Colonic mucosa (tissue), 4 donors: ENCODE measurements around the gene COMP. TPM values are rescaled to one million over a fixed set of nuclear protein-coding genes. Genes with fewer than 3 reads are reported as not detected.

Source experiments
- DNase-seq: peaks from one replicate; pipeline ENCODE4 v3.0.0-alpha.2; 2020
- H3K27ac ChIP-seq: fragments of 200-600 bp; one replicate; pipeline ENCODE4 v1.8.0; 2021
- H3K27me3 ChIP-seq: fragments of 200-600 bp; one replicate; pipeline ENCODE4 v1.8.0; 2021
- H3K36me3 ChIP-seq: fragments of 200-600 bp; one replicate; pipeline ENCODE4 v1.8.0; 2021
- H3K4me1 ChIP-seq: fragments of 200-600 bp; one replicate; pipeline ENCODE4 v1.8.0; 2021; ENCODE audit warnings: mild to moderate bottlenecking
- H3K4me3 ChIP-seq: fragments of 200-600 bp; one replicate; pipeline ENCODE4 v1.8.0; 2021
- H3K9ac ChIP-seq, 2 donors: one replicate each; pipeline ENCODE4 v1.7.0; 2013; ENCODE audit warnings: control low read depth in 2 of 2, low read depth in 2 of 2, low read length in 2 of 2
- H3K9me3 ChIP-seq: fragments of 200-600 bp; one replicate; pipeline ENCODE4 v1.8.0; 2021
- CTCF ChIP-seq: fragments of 200-600 bp; IDR thresholded peaks from one replicate; pipeline ENCODE4 v1.8.0; 2022; ENCODE audit warnings: antibody characterized with exemption, mild to moderate bottlenecking
- intact Hi-C: fragments of 100-400 bp; cut with DNase I; formaldehyde crosslinking; loops from one replicate; pipeline ENCODE4 v1.14.1; 2022
- total RNA-seq, 2 donors: library from RNA; stranded (reverse); fragmentation: NEBNext Ultra II Directional in 1 of 2; extraction: Animal tissue kit (Norgen Biotek cat#: 25700) in 1 of 2; gene quantifications; one replicate each; pipeline ENCODE4 v1.2.1, GENCODE V29; 2021
- donor health status: healthy.
- donor health status: DM: no; HTN: no; CAD: no.
- donor health status: DM: no; HTN: no; CAD: no.

The COMP gene
- total RNA-seq, 2 donors from 2014 or later: 0.13 TPM; not detected in 1

- DNase-seq: no peak
- H3K9ac ChIP-seq: no peak overlapping the region
- no peaks in the 10 kb centered on the region for H3K4me1 ChIP-seq
- H3K36me3 ChIP-seq: no peaks in the 10 kb centered on the region
- intact Hi-C loops: no loop called here
- no peak for TF ChIP-seq CTCF
- no peaks in the 10 kb centered on the region for H3K9me3 ChIP-seq
- no peak overlapping the region for H3K4me3 ChIP-seq
- H3K27me3 ChIP-seq: peaks cover 5% of the 10 kb centered on the region
- H3K27ac ChIP-seq: no peak overlapping the region
These were observed 11.2 kb upstream of the COMP start for GRCh38 chr19:18802354-18802753.

GRCh38 chr19:18800636-18801035 is 9.5 kb upstream of the COMP start:
- no peak overlapping the region for H3K27ac ChIP-seq
- H3K27me3 ChIP-seq: peaks cover 13% of the 10 kb centered on the region
- TF ChIP-seq CTCF: no peak
- no peak for DNase-seq
- intact Hi-C loops: no loop called here
- H3K4me1 ChIP-seq: no peaks in the 10 kb centered on the region
- H3K36me3 ChIP-seq: no peaks in the 10 kb centered on the region
- H3K9me3 ChIP-seq: no peaks in the 10 kb centered on the region
- H3K9ac ChIP-seq: no peak overlapping the region
- H3K4me3 ChIP-seq: no peak overlapping the region

- no peak for TF ChIP-seq CTCF
- no peak for DNase-seq
- H3K36me3 ChIP-seq: no peaks in the 10 kb centered on the region
- H3K27me3 ChIP-seq: peaks cover 13% of the 10 kb centered on the region
- no peak overlapping the region for H3K27ac ChIP-seq
- no peak overlapping the region for H3K4me3 ChIP-seq
- no peaks in the 10 kb centered on the region for H3K9me3 ChIP-seq
- H3K4me1 ChIP-seq: no peaks in the 10 kb centered on the region
- H3K9ac ChIP-seq: no peak overlapping the region
- intact Hi-C loops: no loop called here
These were observed 9.0 kb upstream of the COMP start for GRCh38 chr19:18800079-18800478.

- no peaks in the 10 kb centered on the region for H3K4me1 ChIP-seq
- H3K9me3 ChIP-seq: no peaks in the 10 kb centered on the region
- H3K27me3 ChIP-seq: peaks cover 13% of the 10 kb centered on the region
- H3K36me3 ChIP-seq: no peaks in the 10 kb centered on the region
- intact Hi-C loops: no loop called here
- no peak overlapping the region for H3K27ac ChIP-seq
- no peak overlapping the region for H3K4me3 ChIP-seq
- no peak for TF ChIP-seq CTCF
- DNase-seq: no peak
- H3K9ac ChIP-seq: no peak overlapping the region
These were observed 8.4 kb upstream of the COMP start for GRCh38 chr19:18799389-18799970.

GRCh38 chr19:18798384-18799352 is 7.6 kb upstream of the COMP start:
- DNase-seq: peak; percentile 52
- no peak for TF ChIP-seq CTCF
- intact Hi-C loops: no loop called here
- Histone ChIP-seq H3K27ac (no peak overlapping the region), H3K27me3 (peaks cover 13% of the 10 kb centered on the region), H3K9me3 (no peaks in the 10 kb centered on the region), H3K4me1 (no peaks in the 10 kb centered on the region), H3K4me3 (no peak overlapping the region), H3K36me3 (no peaks in the 10 kb centered on the region), H3K9ac (no peak overlapping the region)
